Measurements from ENCODE around the gene GLI1. TPM values are rescaled to one million over a fixed set of nuclear protein-coding genes. Genes with fewer than 3 reads are reported as not detected.

GLI1 gene
- total and polyA plus RNA-seq, 2 of the 13 experiments (the other 11 are each of a cell fraction or from before 2014, with no cell fraction given) = 0.09 to 0.20 TPM

DNA sequence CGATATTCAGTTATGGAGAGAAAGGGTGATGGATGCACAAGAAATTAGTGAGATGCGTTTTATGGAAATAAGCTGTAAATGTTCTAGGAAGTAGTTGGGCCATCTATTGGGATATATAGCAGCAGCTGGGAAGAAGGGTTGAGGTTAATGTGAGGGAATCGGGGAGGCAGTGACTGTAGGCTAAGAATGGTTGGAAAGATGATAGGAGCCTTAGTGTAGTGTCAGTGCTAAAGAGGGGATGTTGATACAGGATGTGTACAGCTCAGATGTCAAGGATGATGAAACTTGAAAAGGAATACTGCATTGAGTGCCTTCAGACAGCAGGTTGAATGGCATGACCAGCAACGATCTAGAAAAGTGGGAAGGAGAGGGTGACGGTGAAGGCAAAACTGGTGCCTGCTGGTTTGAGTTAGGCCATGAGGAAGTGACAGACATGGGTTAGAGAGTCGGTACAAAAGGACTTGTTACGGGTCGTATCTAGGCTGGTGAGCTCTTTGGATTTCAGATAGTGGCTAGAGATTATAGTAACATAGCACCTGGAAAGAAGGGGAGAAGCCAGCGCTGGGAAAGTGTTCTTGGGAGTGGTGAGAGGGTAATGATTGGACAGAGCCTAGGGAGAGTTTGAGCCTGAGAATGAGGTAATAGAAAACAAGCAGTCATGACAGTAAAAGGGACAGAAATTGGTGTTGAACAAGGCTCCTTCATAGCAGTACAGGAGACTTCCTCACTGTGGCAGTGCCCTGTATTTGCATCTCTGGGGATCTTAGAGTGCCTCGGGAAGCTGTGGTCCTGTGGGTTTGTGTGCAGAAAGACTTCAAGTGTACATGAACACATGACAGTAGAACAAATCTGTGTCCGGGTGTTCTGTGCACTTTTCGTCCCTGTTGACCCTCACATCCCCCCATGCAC is 37.9 kb downstream of the GLI1 start (continued):
- TF ChIP-seq ZNF207 (IDR thresholded peaks at IDR 0.05; ENCODE audit: borderline replicate concordance) (no peak), RBM22 (optimal IDR thresholded peaks at IDR 0.05; ENCODE audit: low read length) (peak; percentile 67), ONECUT2 (CRISPR knock-in tag; IDR thresholded peaks at IDR 0.05) (no peak)

DNA sequence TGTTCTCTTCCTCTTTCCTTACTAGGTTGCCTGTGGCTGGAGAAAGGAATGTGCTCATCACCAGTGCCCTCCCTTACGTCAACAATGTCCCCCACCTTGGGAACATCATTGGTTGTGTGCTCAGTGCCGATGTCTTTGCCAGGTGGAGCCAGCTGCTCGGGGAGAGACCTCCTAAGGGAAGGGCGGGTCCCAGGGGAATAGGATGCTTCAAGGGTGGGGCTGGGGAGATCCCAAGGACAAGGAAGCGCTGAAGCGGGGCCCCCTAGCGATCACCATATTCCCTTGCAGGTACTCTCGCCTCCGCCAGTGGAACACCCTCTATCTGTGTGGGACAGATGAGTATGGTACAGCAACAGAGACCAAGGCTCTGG is 38.5 kb downstream of the GLI1 start:
- no peaks in the 10 kb centered on the region for H4K20me1 ChIP-seq (ENCODE audit: insufficient read depth, low read length)
- DNase-seq (ENCODE audit: low spot score) (no peak), FAIRE-seq (no peak), ATAC-seq (no peak)
- ChIA-PET POLR2A (interaction anchor here (9.0 kb wide), 1 partner anchor 20 kb away, joined by 90 read pairs; the partner anchor contains the start of gene DDIT3), CTCF (ENCODE audit: low intra/inter-chr PET ratio, low total read pairs) (no interaction called here)
- no peak overlapping the region for H3K27ac ChIP-seq (ENCODE audit: extremely low read length, insufficient read depth, low read length)
- H2AFZ ChIP-seq (ENCODE audit: low read length) = no peak overlapping the region
- no peak for TF ChIP-seq KDM3A (CRISPR knock-in tag; IDR thresholded peaks at IDR 0.05; ENCODE audit: low read depth)
- TF ChIP-seq, protein P1, sequence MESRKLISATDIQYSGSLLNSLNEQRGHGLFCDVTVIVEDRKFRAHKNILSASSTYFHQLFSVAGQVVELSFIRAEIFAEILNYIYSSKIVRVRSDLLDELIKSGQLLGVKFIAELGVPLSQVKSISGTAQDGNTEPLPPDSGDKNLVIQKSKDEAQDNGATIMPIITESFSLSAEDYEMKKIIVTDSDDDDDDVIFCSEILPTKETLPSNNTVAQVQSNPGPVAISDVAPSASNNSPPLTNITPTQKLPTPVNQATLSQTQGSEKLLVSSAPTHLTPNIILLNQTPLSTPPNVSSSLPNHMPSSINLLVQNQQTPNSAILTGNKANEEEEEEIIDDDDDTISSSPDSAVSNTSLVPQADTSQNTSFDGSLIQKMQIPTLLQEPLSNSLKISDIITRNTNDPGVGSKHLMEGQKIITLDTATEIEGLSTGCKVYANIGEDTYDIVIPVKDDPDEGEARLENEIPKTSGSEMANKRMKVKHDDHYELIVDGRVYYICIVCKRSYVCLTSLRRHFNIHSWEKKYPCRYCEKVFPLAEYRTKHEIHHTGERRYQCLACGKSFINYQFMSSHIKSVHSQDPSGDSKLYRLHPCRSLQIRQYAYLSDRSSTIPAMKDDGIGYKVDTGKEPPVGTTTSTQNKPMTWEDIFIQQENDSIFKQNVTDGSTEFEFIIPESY (CRISPR knock-in tag; IDR thresholded peaks at IDR 0.05) = peak; percentile 35; the same call in 1 of the 2 replicates
- no peak overlapping the region for H3K4me3 ChIP-seq (replicated peaks in 1 of 3; ENCODE audit: insufficient read depth in 1 of 3, low read depth in 2 of 3, low read length in 3 of 3)
- H3K79me2 ChIP-seq (ENCODE audit: insufficient read depth, low read length) = no peaks in the 10 kb centered on the region
- H3K4me2 ChIP-seq (ENCODE audit: low read depth, low read length) = no peak overlapping the region
- intact Hi-C loops (cut with micrococcal nuclease; ENCODE audit: unreplicated experiment) (no loop called here), in situ Hi-C loops (cut with HindIII; ENCODE audit: extremely low pct_ligation_motif_present, low pct_unique_long_range_greater_than_20kb) (no loop called here)
- H3K36me3 ChIP-seq (replicated peaks in 1 of 2; ENCODE audit: control insufficient read depth in 1 of 2, insufficient read depth in 2 of 2, low read length in 2 of 2) = peaks cover 17 to 48% of the 10 kb centered on the region in 2 experiments; a peak in 4 of 5 replicates
- H3K27me3 ChIP-seq (ENCODE audit: control insufficient read depth in 1 of 2, insufficient read depth in 2 of 2, low read length in 2 of 2) = no peaks in the 10 kb centered on the region
- BruUV-seq (replicated peaks) = no TSS peak
- H3K4me1 ChIP-seq (ENCODE audit: insufficient read depth, low read length) = peaks cover 10% of the 10 kb centered on the region
- no peaks in the 10 kb centered on the region for H3K9me3 ChIP-seq (ENCODE audit: low read length)
- 96% methylated on average over 9 of the region's 9 CpGs for WGBS (ENCODE audit: low lambda C conversion rate)
- no peak overlapping the region for H3K9ac ChIP-seq (ENCODE audit: insufficient read depth, low read depth, low read length)

All from HepG2 (cell line).